ENCODE results near the gene HECW1.

HECW1 gene

DNA sequence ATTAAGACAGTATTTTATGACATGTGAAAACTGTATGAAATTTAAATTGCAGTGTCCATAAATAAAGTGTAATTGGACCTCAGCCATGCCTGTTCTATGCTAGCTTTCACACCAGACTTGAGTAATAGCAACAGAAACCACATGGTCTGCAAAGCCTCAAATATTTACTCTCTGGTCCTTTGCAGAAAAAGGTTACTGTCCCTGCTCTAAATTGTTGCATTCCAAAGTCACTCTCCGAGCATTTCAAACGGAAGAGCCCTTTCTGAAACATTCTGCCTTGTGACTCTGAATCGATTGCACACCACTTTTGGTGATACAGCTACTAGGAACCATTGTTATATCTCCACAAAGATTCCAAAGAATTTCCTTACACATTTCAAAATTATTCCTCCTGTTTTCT is 389.4 kb downstream of the HECW1 start (continued):
- TF ChIP-seq ZNF302 (tag by site-specific recombination; IDR thresholded peaks at IDR 0.05; ENCODE audit: low read depth) (no peak), TCF7L2 (IDR thresholded peaks at IDR 0.05; ENCODE audit: borderline replicate concordance, low read depth, low read length) (no peak)

DNA sequence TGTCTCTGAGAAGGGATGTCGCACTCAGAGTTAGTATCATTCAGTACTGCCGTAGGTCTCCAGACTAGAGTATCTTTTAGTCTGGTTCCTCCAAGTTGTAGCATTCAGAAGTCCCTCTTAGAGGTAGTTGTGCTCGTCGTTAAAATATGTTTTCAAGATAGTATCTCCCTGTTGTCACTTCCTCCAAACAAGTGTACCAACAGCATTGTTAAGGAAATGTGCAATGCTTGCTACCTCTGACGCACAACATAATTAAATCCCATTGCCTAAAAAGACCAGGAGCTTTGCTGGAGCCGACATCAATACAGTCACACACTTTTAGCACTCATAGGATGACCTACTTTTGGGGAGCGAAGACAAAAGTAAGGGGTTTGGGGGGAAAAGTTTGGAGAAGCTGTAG is 390.5 kb downstream of the HECW1 start:
- no peak overlapping the region for H3K27ac ChIP-seq (ENCODE audit: extremely low read depth, low read depth, low read length)
- CTCF ChIA-PET: interaction anchor here (0.6 to 1.3 kb wide), 3 partner anchors 26 to 336 kb away, joined by 3 to 4 read pairs (median 3); no protein-coding TSS in a partner anchor
- no peaks in the 10 kb centered on the region for H3K36me3 ChIP-seq (ENCODE audit: control insufficient read depth in 2 of 2, insufficient read depth in 1 of 2, low read length in 2 of 2)
- no peaks in the 10 kb centered on the region for H3K4me1 ChIP-seq (ENCODE audit: control insufficient read depth, insufficient read depth, low read length)
- H3K4me3 ChIP-seq (ENCODE audit: low read depth, low read length): no peak overlapping the region
- TF ChIP-seq ZNF221 (tag by site-specific recombination; IDR thresholded peaks at IDR 0.05; ENCODE audit: borderline replicate concordance) (no peak), ZNF473 (tag by site-specific recombination; IDR thresholded peaks at IDR 0.05) (no peak), ZBTB7A (tag by site-specific recombination; IDR thresholded peaks at IDR 0.05; ENCODE audit: low read depth) (no peak), ZNF768 (tag by site-specific recombination; IDR thresholded peaks at IDR 0.05) (no peak), ZNF677 (tag by site-specific recombination; IDR thresholded peaks at IDR 0.05) (no peak), ZNF416 (tag by site-specific recombination; IDR thresholded peaks at IDR 0.05) (no peak), ZNF777 (tag by site-specific recombination; IDR thresholded peaks at IDR 0.05; ENCODE audit: borderline replicate concordance) (no peak), ZNF791 (tag by site-specific recombination; IDR thresholded peaks at IDR 0.05) (no peak), SCRT2 (tag by site-specific recombination; IDR thresholded peaks at IDR 0.05) (no peak), ZNF280D (tag by site-specific recombination; IDR thresholded peaks at IDR 0.05) (no peak), PRDM6 (tag by site-specific recombination; IDR thresholded peaks at IDR 0.05) (no peak), ZNF155 (tag by site-specific recombination; IDR thresholded peaks at IDR 0.05) (no peak), MYNN (tag by site-specific recombination; IDR thresholded peaks at IDR 0.05; ENCODE audit: borderline replicate concordance) (no peak), CTCF (tag by site-specific recombination; IDR thresholded peaks at IDR 0.05) (no peak), HOXA7 (CRISPR knock-in tag; IDR thresholded peaks at IDR 0.05; ENCODE audit: borderline replicate concordance) (no peak), FEZF1 (tag by site-specific recombination; IDR thresholded peaks at IDR 0.05) (no peak), TCF7L2 (IDR thresholded peaks at IDR 0.05; ENCODE audit: borderline replicate concordance, low read depth, low read length) (no peak), ZNF843 (tag by site-specific recombination; IDR thresholded peaks at IDR 0.05) (no peak), ZBTB44 (tag by site-specific recombination; IDR thresholded peaks at IDR 0.05) (no peak)
- TF ChIP-seq, protein P1, sequence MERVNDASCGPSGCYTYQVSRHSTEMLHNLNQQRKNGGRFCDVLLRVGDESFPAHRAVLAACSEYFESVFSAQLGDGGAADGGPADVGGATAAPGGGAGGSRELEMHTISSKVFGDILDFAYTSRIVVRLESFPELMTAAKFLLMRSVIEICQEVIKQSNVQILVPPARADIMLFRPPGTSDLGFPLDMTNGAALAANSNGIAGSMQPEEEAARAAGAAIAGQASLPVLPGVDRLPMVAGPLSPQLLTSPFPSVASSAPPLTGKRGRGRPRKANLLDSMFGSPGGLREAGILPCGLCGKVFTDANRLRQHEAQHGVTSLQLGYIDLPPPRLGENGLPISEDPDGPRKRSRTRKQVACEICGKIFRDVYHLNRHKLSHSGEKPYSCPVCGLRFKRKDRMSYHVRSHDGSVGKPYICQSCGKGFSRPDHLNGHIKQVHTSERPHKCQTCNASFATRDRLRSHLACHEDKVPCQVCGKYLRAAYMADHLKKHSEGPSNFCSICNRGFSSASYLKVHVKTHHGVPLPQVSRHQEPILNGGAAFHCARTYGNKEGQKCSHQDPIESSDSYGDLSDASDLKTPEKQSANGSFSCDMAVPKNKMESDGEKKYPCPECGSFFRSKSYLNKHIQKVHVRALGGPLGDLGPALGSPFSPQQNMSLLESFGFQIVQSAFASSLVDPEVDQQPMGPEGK (tag by site-specific recombination; IDR thresholded peaks at IDR 0.05): no peak
- POLR2A ChIA-PET: no interaction called here
- no peaks in the 10 kb centered on the region for H3K9me3 ChIP-seq (ENCODE audit: control insufficient read depth, insufficient read depth, low read depth, low read length)
